IgD-negative memory B cell (primary cell): ENCODE data around the gene AGPAT2. TPM values are rescaled to one million over a fixed set of nuclear protein-coding genes. Genes with fewer than 3 reads are reported as not detected.
"Not testable (repeated sequence)": the region's sequence is repeated elsewhere in the genome, so short reads cannot be mapped to it uniquely, and the experiment has no call there.

Source experiments
- H3K27ac Mint-ChIP-seq, 3 donors: one replicate each; pipeline ENCODE4 v1.8.0; 2020 to 2022; ENCODE audit warnings: mild to moderate bottlenecking in 3 of 3, mixed read lengths in 3 of 3, moderate library complexity in 1 of 3
- H3K27me3 Mint-ChIP-seq: one replicate; pipeline ENCODE4 v1.8.0; 2021; ENCODE audit warnings: mixed read lengths
- H3K36me3 Mint-ChIP-seq: one replicate; pipeline ENCODE4 v1.8.0; 2020; ENCODE audit warnings: mild to moderate bottlenecking, mixed read lengths
- H3K4me1 Mint-ChIP-seq, 3 donors: one replicate each; pipeline ENCODE4 v1.8.0; 2020 to 2022; ENCODE audit warnings: mixed read lengths in 3 of 3, mild to moderate bottlenecking in 1 of 3
- H3K4me3 Mint-ChIP-seq, 4 donors: one replicate each; pipeline ENCODE4 v1.8.0; 2020 to 2022; ENCODE audit warnings: mild to moderate bottlenecking in 4 of 4, mixed read lengths in 4 of 4, moderate library complexity in 3 of 4
- H3K9me3 Mint-ChIP-seq, 3 donors: one replicate each; pipeline ENCODE4 v1.8.0; 2020 to 2021; ENCODE audit warnings: mixed read lengths in 3 of 3, mild to moderate bottlenecking in 1 of 3
- polyA plus RNA-seq: library from polyadenylated mRNA; unstranded; fragments of 300-500 nt; fragmentation: Illumina TruSeq; gene quantifications from one replicate; pipeline ENCODE4 v1.2.3, GENCODE V29; 2021

The AGPAT2 gene
- polyA plus RNA-seq, 1 donor from 2014 or later, result 42.0 TPM

DNA sequence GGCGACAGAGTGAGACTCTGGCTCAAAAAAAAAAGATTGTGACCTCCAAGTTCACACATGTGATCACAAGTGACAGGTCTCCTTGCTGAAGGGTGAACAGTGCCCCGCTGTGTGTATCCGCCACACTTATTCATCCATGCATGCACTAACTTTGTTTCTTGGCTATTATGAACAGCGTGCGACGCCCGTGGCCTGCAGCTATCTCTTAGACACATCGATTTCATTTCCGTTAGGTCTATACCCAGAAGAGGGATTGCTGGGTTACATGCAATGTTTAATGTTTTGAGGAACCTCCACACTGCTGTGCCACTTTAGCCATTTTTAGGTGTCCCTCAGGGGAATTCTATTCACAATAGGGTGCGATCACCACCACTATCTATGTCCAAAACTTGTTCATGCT is 36.6 kb downstream of the AGPAT2 start:
- peak overlapping the region in 2 of 4 donors; percentile 34 to 58 for H3K4me3 Mint-ChIP-seq
- peaks cover 5 to 6% (median 5%) of the 10 kb centered on the region in 3 donors for H3K4me1 Mint-ChIP-seq
- H3K36me3 Mint-ChIP-seq, result no peaks in the 10 kb centered on the region
- peak overlapping the region in 1 of 3 donors; percentile 6 for H3K27ac Mint-ChIP-seq
- H3K27me3 Mint-ChIP-seq, result peaks cover 23% of the 10 kb centered on the region
- no peaks in the 10 kb centered on the region for H3K9me3 Mint-ChIP-seq

GRCh38 chr9:136650021-136650420 is 37.2 kb downstream of the AGPAT2 start:
- Mint-ChIP-seq H3K9me3 (no peaks in the 10 kb centered on the region), H3K36me3 (no peaks in the 10 kb centered on the region), H3K4me1 (peaks cover 5 to 6% (median 5%) of the 10 kb centered on the region in 3 donors), H3K4me3 (peak overlapping the region in 1 of 4 donors; percentile 37), H3K27ac (no peak overlapping the region), H3K27me3 (peaks cover 21% of the 10 kb centered on the region)

DNA sequence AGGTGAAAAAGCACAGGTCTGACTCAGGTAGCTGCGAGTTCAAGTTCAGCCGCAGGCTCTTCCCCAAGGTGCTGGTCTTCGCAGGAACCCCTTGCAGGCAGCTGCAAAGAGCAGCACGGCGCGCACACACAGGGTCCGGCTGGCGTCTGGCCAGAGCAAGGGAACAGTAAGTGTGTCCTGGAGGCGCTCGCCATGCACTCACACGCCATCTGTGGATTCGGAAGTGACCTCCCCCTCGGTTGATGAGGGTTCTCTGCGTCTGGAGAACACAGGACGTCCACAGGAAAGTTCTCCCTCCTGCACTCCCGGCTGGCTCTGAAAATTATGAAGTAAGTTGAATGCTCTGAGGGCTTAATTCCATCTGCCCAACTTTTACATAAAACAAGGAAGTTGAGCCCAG is 38.5 kb downstream of the AGPAT2 start:
- H3K36me3 Mint-ChIP-seq, result no peaks in the 10 kb centered on the region
- no peak overlapping the region for H3K4me3 Mint-ChIP-seq
- peak overlapping the region in 1 of 3 donors; percentile 27 for H3K27ac Mint-ChIP-seq
- peaks cover 23% of the 10 kb centered on the region for H3K27me3 Mint-ChIP-seq
- peaks cover 5 to 6% (median 5%) of the 10 kb centered on the region in 3 donors for H3K4me1 Mint-ChIP-seq
- no peaks in the 10 kb centered on the region for H3K9me3 Mint-ChIP-seq

GRCh38 chr9:136646827-136647711 is 40.2 kb downstream of the AGPAT2 start:
- peaks cover 5 to 7% (median 6%) of the 10 kb centered on the region in 3 donors for H3K4me1 Mint-ChIP-seq
- H3K27me3 Mint-ChIP-seq, result peaks cover 25% of the 10 kb centered on the region
- no peak overlapping the region for H3K4me3 Mint-ChIP-seq
- H3K27ac Mint-ChIP-seq, result peak overlapping the region in 1 of 3 donors; percentile 21
- no peaks in the 10 kb centered on the region for H3K9me3 Mint-ChIP-seq
- H3K36me3 Mint-ChIP-seq, result no peaks in the 10 kb centered on the region

DNA sequence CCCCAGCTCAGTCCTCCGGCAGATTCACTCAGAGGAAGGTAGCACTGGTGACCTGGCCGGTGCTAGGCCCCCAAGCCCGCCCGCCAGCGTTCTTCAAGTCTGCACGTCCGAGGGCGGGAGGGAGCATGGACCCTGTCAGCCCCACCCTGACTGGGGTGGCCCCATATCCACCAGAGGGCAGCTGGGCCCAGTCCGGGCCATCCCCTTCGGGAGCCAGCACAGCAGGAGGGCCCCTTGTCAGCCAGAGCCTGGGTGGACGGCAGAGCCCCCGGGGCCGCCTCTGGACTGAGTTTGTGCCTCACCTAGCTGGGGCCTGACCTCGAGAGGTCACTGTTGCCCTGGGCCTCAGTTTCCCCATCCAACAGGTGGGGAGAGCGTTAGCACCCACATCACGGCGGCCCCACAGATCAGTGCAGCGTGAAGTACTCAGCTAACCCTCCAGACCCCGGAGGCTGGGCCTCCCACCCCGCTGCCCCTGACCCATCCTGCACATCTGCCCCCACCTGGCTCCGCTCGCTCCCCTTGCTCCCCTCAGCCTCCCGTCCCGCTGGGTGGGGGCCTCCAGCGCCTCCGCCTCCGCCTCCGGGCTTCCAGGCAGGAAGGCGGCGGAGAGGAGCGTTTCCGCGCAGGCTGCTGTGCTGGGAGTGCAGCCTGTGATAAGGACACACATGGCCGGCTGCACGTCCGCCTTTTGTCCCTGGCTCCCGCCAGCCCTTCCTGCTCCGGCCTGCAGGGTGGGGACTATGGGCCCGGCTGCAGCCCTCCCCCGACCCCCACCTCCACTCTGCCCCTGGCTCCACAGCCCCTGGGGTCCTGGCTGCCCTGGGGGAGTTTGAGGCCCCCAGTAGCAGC is 41.1 kb downstream of the AGPAT2 start:
- H3K27ac Mint-ChIP-seq, result no peak overlapping the region
- peaks cover 5 to 7% (median 6%) of the 10 kb centered on the region in 3 donors for H3K4me1 Mint-ChIP-seq
- H3K36me3 Mint-ChIP-seq, result no peaks in the 10 kb centered on the region
- H3K4me3 Mint-ChIP-seq, result peak overlapping the region in 1 of 4 donors; percentile 70
- H3K27me3 Mint-ChIP-seq, result peaks cover 26% of the 10 kb centered on the region
- no peaks in the 10 kb centered on the region for H3K9me3 Mint-ChIP-seq

DNA sequence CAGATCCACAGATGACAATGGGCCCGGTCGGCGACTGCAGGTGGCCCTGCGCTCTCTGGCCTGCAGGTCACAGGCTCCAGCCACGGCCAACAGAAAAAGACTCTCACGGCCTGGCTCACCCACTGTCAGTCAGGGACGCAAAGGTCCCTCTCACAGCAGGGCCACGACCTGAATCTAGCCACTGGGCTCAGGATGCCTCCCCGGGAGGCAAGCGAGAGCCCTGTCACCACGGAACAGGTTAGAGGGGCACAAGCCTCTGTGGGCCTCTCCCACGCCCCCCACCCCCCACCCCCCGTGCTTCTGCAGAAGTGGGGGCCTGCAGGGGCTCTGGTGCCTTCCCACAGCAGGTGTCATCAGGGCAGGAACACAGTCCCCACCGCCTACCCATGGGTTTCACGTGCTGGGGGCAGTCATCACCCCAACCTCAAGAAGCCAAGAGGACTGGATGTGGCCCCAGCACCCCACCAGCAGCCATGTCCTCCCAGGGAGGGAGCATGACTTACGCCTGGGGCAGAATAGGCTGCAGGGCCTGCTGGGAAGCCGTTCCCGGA is 41.8 kb downstream of the AGPAT2 start:
- H3K9me3 Mint-ChIP-seq, result no peaks in the 10 kb centered on the region
- peaks cover 27% of the 10 kb centered on the region for H3K27me3 Mint-ChIP-seq
- peaks cover under 1 to 2% (median 2%) of the 10 kb centered on the region in 3 donors for H3K4me1 Mint-ChIP-seq
- no peaks in the 10 kb centered on the region for H3K36me3 Mint-ChIP-seq
- H3K4me3 Mint-ChIP-seq, result no peak overlapping the region
- H3K27ac Mint-ChIP-seq, result no peak overlapping the region

- Mint-ChIP-seq H3K9me3 (no peaks in the 10 kb centered on the region), H3K36me3 (no peaks in the 10 kb centered on the region), H3K4me3 (peak overlapping the region in 2 of 4 donors; percentile 8 to 17), H3K4me1 (peaks cover 0 to 2% (median 2%) of the 10 kb centered on the region in 3 donors), H3K27me3 (peaks cover 27% of the 10 kb centered on the region), H3K27ac (no peak overlapping the region)
Observed at GRCh38 chr9:136644593-136645351, 42.5 kb downstream of the AGPAT2 start.

GRCh38 chr9:136644343-136644592 is 43.0 kb downstream of the AGPAT2 start:
- Mint-ChIP-seq H3K36me3 (no peaks in the 10 kb centered on the region), H3K27ac (no peak overlapping the region), H3K4me1 (peaks cover 0 to 2% (median 2%) of the 10 kb centered on the region in 3 donors), H3K27me3 (peaks cover 27% of the 10 kb centered on the region), H3K4me3 (peak overlapping the region in 1 of 4 donors; percentile 17), H3K9me3 (no peaks in the 10 kb centered on the region)

- Mint-ChIP-seq H3K4me3 (peak overlapping the region in 1 of 4 donors; percentile 23), H3K27ac (peak overlapping the region in 1 of 3 donors; percentile 53), H3K4me1 (peaks cover 0 to 2% (median 2%) of the 10 kb centered on the region in 3 donors), H3K27me3 (peaks cover 27% of the 10 kb centered on the region), H3K9me3 (no peaks in the 10 kb centered on the region), H3K36me3 (no peaks in the 10 kb centered on the region)
Observed at GRCh38 chr9:136643596-136644342, 43.5 kb downstream of the AGPAT2 start.

- Mint-ChIP-seq H3K4me3 (peak overlapping the region in 2 of 4 donors; percentile 11 to 41), H3K36me3 (no peaks in the 10 kb centered on the region), H3K27me3 (peaks cover 24% of the 10 kb centered on the region), H3K4me1 (peaks cover 0 to 2% (median 2%) of the 10 kb centered on the region in 3 donors), H3K27ac (no peak overlapping the region), H3K9me3 (no peaks in the 10 kb centered on the region)
Observed at GRCh38 chr9:136642439-136642921, 44.8 kb downstream of the AGPAT2 start.

DNA sequence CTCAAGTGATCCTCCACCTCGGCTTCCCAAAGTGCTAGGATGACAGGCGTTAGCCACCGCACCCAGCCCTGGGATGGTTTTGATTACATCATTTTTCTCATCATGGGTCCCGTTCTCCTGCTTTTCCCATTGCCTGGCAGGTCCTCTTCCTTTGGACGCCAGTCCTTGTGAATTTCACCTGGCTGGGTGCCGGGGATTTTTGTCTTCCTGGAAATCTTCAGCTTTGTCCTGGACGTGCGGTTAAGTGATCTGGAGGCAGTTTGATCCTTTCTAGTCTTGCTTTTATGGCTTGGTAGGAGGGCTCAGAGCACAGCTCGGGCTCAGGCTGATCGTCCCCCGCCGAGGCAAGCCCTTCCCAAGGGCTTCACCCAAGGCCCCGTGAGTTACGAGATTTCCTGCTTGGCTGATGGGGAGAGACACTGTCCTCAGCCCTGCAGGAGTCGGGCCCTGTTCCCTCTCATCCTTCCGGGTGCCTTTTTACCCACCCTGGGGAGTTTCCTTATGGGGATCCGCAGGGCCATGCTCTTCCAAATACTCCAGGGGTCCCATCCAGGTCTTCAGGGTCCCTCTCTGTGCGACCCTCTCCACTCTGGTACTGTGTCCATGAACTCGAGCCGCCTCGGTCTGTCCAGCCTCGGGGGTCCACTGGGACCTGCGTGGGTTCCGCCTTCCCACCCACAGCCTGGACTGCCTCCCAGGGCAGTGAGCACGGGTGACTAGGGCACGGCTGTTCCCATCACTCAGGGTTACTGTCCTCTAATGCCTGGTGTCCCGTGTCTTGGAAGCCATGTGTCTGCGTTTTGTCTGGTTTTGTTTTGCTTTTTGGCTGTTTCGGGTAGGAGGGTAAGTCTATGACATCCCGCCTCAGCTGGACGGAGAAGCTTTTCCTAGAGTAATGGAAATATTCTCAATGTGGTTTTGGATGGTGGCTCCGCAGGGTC is 46.8 kb downstream of the AGPAT2 start:
- Mint-ChIP-seq H3K36me3 (no peaks in the 10 kb centered on the region), H3K4me3 (no peak overlapping the region), H3K4me1 (peaks cover 0 to 2% (median 0%) of the 10 kb centered on the region in 3 donors), H3K27me3 (peaks cover 19% of the 10 kb centered on the region), H3K9me3 (no peaks in the 10 kb centered on the region), H3K27ac (no peak overlapping the region)

DNA sequence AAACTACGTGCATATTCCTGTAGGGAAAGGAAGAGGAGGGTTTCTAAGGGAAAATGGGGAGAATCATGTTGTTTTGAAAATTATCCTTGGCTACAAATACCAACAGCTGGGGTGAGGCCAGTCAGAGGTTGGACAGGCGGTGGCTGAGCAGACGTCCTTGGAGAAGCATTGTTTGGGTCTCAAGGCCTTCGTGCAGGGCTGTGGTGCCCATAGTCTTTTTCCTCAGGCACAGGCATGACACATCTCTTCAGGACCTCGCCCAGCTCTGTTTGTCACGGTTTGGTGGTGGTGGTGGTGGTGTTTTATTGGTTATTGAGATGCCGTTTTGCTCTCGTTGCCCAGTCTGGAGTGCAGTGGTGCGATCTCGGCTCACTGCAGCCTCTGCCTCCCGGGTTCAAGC is 52.4 kb downstream of the AGPAT2 start:
- Mint-ChIP-seq H3K4me3 (no peak overlapping the region), H3K9me3 (no peaks in the 10 kb centered on the region), H3K4me1 (peaks cover 0 to 4% (median 2%) of the 10 kb centered on the region in 3 donors), H3K27ac (no peak overlapping the region), H3K36me3 (no peaks in the 10 kb centered on the region), H3K27me3 (no peaks in the 10 kb centered on the region)

GRCh38 chr9:136632491-136633106 is 54.7 kb downstream of the AGPAT2 start:
- not testable (repeated sequence) for H3K9me3 Mint-ChIP-seq, H3K27ac Mint-ChIP-seq, H3K36me3 Mint-ChIP-seq, H3K4me3 Mint-ChIP-seq, H3K27me3 Mint-ChIP-seq, H3K4me1 Mint-ChIP-seq
